ENCODE measurements around the gene PLXNA2.

PLXNA2 gene

DNA sequence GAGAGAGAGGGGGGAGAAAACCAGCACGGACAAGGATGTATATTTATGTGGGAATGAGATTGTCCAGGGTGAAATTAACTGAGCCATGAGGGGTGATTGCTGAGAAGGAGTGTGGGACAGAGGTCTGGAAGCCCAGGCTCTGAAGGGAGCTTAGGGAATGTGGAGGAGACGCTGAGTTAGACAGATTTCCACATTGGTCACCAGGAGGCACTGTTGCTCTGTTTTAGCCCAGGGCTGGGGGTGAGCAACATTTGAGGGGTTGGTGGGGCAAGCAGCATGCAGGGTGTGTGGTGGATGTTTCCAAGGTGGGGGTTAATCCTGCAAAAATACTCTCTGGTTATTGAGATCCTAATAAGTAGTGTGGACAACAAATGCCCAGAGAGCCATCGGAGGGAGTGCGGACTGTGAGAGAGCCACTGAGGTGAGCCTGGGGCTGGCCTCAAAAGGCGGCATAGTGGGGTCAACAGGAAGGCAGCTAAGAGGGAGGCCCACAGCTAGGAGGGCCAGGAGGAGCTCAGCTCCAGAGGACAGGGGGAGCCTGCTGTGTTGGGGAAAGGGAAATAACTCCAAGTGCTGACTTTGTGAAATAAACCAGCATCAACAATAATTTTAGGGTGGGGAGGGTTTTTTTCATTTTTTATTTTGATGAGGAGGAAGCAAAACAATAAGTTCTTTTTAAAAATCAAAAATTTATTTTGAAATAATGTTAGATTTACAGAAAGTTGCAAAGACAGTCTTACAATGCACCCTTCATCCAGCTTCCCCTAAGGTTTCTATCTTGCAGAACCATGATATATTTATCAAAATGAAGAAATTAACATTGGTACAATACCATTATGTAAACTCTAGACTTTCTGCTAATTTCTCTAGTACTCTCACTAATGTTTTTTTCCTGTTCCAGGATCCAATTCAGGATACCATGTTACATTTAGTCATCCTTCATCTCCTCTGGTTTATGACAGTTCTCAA lies 250.4 kb downstream of the PLXNA2 start:
- ATAC-seq, result peak; percentile 56
- TF ChIP-seq ISL1 (CRISPR knock-in tag; IDR thresholded peaks at IDR 0.05), result no peak
- TF ChIP-seq ZNF565 (CRISPR knock-in tag; conservative IDR thresholded peaks at IDR 0.05; ENCODE audit: low read depth), result no peak
- TF ChIP-seq, protein P1, sequence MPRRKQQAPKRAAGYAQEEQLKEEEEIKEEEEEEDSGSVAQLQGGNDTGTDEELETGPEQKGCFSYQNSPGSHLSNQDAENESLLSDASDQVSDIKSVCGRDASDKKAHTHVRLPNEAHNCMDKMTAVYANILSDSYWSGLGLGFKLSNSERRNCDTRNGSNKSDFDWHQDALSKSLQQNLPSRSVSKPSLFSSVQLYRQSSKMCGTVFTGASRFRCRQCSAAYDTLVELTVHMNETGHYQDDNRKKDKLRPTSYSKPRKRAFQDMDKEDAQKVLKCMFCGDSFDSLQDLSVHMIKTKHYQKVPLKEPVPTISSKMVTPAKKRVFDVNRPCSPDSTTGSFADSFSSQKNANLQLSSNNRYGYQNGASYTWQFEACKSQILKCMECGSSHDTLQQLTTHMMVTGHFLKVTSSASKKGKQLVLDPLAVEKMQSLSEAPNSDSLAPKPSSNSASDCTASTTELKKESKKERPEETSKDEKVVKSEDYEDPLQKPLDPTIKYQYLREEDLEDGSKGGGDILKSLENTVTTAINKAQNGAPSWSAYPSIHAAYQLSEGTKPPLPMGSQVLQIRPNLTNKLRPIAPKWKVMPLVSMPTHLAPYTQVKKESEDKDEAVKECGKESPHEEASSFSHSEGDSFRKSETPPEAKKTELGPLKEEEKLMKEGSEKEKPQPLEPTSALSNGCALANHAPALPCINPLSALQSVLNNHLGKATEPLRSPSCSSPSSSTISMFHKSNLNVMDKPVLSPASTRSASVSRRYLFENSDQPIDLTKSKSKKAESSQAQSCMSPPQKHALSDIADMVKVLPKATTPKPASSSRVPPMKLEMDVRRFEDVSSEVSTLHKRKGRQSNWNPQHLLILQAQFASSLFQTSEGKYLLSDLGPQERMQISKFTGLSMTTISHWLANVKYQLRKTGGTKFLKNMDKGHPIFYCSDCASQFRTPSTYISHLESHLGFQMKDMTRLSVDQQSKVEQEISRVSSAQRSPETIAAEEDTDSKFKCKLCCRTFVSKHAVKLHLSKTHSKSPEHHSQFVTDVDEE (CRISPR knock-in tag; IDR thresholded peaks at IDR 0.05), result no peak
- TF ChIP-seq, protein P2, sequence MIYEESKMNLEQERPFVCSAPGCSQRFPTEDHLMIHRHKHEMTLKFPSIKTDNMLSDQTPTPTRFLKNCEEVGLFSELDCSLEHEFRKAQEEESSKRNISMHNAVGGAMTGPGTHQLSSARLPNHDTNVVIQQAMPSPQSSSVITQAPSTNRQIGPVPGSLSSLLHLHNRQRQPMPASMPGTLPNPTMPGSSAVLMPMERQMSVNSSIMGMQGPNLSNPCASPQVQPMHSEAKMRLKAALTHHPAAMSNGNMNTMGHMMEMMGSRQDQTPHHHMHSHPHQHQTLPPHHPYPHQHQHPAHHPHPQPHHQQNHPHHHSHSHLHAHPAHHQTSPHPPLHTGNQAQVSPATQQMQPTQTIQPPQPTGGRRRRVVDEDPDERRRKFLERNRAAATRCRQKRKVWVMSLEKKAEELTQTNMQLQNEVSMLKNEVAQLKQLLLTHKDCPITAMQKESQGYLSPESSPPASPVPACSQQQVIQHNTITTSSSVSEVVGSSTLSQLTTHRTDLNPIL (CRISPR knock-in tag; IDR thresholded peaks at IDR 0.05; ENCODE audit: low read depth), result no peak
- TF ChIP-seq ESRRG (CRISPR knock-in tag; IDR thresholded peaks at IDR 0.05), result no peak
- TF ChIP-seq RARB (CRISPR knock-in tag; IDR thresholded peaks at IDR 0.05), result no peak
- TF ChIP-seq, protein P3, sequence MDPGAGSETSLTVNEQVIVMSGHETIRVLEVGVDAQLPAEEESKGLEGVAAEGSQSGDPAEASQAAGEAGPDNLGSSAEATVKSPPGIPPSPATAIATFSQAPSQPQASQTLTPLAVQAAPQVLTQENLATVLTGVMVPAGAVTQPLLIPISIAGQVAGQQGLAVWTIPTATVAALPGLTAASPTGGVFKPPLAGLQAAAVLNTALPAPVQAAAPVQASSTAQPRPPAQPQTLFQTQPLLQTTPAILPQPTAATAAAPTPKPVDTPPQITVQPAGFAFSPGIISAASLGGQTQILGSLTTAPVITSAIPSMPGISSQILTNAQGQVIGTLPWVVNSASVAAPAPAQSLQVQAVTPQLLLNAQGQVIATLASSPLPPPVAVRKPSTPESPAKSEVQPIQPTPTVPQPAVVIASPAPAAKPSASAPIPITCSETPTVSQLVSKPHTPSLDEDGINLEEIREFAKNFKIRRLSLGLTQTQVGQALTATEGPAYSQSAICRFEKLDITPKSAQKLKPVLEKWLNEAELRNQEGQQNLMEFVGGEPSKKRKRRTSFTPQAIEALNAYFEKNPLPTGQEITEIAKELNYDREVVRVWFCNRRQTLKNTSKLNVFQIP (CRISPR knock-in tag; IDR thresholded peaks at IDR 0.05; ENCODE audit: borderline replicate concordance, low read depth), result no peak
- TF ChIP-seq, protein P4, sequence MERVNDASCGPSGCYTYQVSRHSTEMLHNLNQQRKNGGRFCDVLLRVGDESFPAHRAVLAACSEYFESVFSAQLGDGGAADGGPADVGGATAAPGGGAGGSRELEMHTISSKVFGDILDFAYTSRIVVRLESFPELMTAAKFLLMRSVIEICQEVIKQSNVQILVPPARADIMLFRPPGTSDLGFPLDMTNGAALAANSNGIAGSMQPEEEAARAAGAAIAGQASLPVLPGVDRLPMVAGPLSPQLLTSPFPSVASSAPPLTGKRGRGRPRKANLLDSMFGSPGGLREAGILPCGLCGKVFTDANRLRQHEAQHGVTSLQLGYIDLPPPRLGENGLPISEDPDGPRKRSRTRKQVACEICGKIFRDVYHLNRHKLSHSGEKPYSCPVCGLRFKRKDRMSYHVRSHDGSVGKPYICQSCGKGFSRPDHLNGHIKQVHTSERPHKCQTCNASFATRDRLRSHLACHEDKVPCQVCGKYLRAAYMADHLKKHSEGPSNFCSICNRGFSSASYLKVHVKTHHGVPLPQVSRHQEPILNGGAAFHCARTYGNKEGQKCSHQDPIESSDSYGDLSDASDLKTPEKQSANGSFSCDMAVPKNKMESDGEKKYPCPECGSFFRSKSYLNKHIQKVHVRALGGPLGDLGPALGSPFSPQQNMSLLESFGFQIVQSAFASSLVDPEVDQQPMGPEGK (CRISPR knock-in tag; IDR thresholded peaks at IDR 0.05; ENCODE audit: borderline replicate concordance), result no peak
- TF ChIP-seq CSDC2 (CRISPR knock-in tag; IDR thresholded peaks at IDR 0.05), result no peak
- no peak for TF ChIP-seq OSR1 (CRISPR knock-in tag; IDR thresholded peaks at IDR 0.05)
- no peak for TF ChIP-seq ZNF70 (CRISPR knock-in tag; IDR thresholded peaks at IDR 0.05)
- TF ChIP-seq, protein P5, sequence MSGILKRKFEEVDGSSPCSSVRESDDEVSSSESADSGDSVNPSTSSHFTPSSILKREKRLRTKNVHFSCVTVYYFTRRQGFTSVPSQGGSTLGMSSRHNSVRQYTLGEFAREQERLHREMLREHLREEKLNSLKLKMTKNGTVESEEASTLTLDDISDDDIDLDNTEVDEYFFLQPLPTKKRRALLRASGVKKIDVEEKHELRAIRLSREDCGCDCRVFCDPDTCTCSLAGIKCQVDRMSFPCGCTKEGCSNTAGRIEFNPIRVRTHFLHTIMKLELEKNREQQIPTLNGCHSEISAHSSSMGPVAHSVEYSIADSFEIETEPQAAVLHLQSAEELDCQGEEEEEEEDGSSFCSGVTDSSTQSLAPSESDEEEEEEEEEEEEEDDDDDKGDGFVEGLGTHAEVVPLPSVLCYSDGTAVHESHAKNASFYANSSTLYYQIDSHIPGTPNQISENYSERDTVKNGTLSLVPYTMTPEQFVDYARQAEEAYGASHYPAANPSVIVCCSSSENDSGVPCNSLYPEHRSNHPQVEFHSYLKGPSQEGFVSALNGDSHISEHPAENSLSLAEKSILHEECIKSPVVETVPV (CRISPR knock-in tag; IDR thresholded peaks at IDR 0.05), result no peak
- no peak for TF ChIP-seq TOX (CRISPR knock-in tag; IDR thresholded peaks at IDR 0.05; ENCODE audit: borderline replicate concordance)
- no peak for TF ChIP-seq GLIS3 (CRISPR knock-in tag; IDR thresholded peaks at IDR 0.05)
- no peak for TF ChIP-seq ZFP3 (CRISPR knock-in tag; IDR thresholded peaks at IDR 0.05)
- no peak for TF ChIP-seq BACH2 (CRISPR knock-in tag; IDR thresholded peaks at IDR 0.05; ENCODE audit: borderline replicate concordance)
- no peak for TF ChIP-seq ZNF8 (CRISPR knock-in tag; IDR thresholded peaks at IDR 0.05)
- no peak for TF ChIP-seq ZFP30 (CRISPR knock-in tag; IDR thresholded peaks at IDR 0.05)

DNA sequence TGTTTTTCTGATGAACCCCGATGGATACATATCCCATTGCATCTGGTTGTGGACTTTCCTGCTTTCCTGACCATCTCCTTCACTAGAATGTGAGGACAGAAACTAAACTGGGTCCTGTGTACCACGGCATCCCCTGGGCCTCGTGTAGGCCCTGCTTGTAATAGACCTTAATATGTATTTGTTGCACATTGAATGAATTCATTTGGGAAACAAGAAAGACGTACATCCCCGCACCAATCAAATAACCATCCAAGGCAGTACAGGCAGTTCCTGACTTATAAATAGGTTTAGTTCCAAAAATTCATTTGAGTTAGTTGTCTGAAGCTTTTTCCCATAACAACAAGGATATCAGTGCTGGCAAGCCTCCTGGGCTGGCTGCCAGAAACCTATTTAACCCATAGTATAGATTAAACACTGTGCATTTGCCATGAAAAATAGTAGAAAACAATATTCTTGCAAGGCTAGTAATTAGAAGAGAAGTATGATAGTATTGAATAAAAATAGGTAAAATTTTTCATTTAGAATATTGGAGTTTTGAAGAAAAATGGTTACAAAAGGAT lies 251.4 kb downstream of the PLXNA2 start:
- no peak for ATAC-seq
- TF ChIP-seq BACH2 (CRISPR knock-in tag; IDR thresholded peaks at IDR 0.05; ENCODE audit: borderline replicate concordance) (no peak), ESRRG (CRISPR knock-in tag; IDR thresholded peaks at IDR 0.05) (no peak), TOX (CRISPR knock-in tag; IDR thresholded peaks at IDR 0.05; ENCODE audit: borderline replicate concordance) (no peak), ISL1 (CRISPR knock-in tag; IDR thresholded peaks at IDR 0.05) (no peak), ZNF565 (CRISPR knock-in tag; conservative IDR thresholded peaks at IDR 0.05; ENCODE audit: low read depth) (no peak), CSDC2 (CRISPR knock-in tag; IDR thresholded peaks at IDR 0.05) (no peak), ZNF70 (CRISPR knock-in tag; IDR thresholded peaks at IDR 0.05) (no peak), OSR1 (CRISPR knock-in tag; IDR thresholded peaks at IDR 0.05) (no peak), GLIS3 (CRISPR knock-in tag; IDR thresholded peaks at IDR 0.05) (no peak), SNAI2 (CRISPR knock-in tag; IDR thresholded peaks at IDR 0.05) (no peak), ZFP30 (CRISPR knock-in tag; IDR thresholded peaks at IDR 0.05) (no peak), ZNF8 (CRISPR knock-in tag; IDR thresholded peaks at IDR 0.05) (no peak), TCF4 (CRISPR knock-in tag; IDR thresholded peaks at IDR 0.05; ENCODE audit: borderline replicate concordance) (no peak)
- TF ChIP-seq, protein P2 (CRISPR knock-in tag; IDR thresholded peaks at IDR 0.05; ENCODE audit: low read depth), result no peak
- TF ChIP-seq, protein P1 (CRISPR knock-in tag; IDR thresholded peaks at IDR 0.05), result no peak
- TF ChIP-seq, protein P4 (CRISPR knock-in tag; IDR thresholded peaks at IDR 0.05; ENCODE audit: borderline replicate concordance), result no peak
